ENCODE measurements around the gene KRT25.
A peak's percentile ranks its signal among the peaks of the same experiment; 100 is the strongest.

KRT25 gene

GRCh38 chr17:40755231-40755630 lies at the start of gene KRT25:
TSS of gene KRT25 (minus strand) at chr17:40755331. CDS start at chr17:40755271, 60 bp downstream.
- no peak for DNase-seq

- DNase-seq: peak; percentile 74 to 75
These were observed 48.5 kb upstream of the KRT25 start for GRCh38 chr17:40803617-40804082.

DNA sequence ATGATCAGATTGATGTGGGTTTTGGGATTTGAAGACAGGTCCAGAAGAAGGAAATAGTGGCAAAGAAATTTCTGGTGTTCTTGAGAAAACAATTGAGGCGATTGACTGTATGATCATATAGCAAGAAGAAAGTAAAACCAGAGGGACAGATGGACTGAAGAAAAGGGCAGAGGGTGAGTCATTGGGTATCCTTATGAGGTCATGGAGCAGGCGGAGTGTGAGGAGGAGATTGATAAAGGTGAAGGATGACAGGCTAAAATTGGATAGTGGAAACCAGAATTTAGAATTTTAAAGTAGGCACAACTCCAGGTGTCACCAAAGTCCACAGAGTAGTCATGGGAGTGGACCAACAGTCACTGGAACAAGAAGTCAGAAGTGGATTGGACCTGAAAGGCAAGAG lies 46.0 kb upstream of the KRT25 start:
- DNase-seq: no peak

- DNase-seq: no peak
These were observed 45.2 kb upstream of the KRT25 start for GRCh38 chr17:40800381-40800780.

DNA sequence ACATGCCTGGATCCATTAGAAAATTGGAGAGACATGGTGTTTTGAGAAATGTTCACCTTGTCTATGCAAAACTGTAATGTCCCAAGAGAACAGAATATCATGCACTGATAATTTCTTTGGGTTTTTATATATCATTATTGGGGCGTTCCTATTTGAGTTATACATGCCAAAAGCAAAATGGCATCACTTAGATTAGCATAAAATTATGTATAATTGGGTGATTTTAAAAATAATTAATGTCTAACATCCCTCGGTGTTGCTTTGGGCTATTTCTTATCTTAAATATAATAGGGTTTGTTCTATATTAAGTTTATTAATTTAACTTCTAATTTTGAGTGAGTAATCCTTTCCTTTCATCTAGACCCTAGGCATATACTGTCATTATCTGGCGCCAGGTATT lies 44.7 kb upstream of the KRT25 start, which contains the start of gene KRT28:
KRT28 (minus strand) TSS at position 101 of the 400 bp plus-strand sequence; CDS start at position 35, 66 bp downstream.
- no peak for DNase-seq

GRCh38 chr17:40796846-40797245 lies 41.7 kb upstream of the KRT25 start:
- no peak for DNase-seq

- DNase-seq: no peak
These were observed 40.0 kb upstream of the KRT25 start for GRCh38 chr17:40795019-40795667.

DNA sequence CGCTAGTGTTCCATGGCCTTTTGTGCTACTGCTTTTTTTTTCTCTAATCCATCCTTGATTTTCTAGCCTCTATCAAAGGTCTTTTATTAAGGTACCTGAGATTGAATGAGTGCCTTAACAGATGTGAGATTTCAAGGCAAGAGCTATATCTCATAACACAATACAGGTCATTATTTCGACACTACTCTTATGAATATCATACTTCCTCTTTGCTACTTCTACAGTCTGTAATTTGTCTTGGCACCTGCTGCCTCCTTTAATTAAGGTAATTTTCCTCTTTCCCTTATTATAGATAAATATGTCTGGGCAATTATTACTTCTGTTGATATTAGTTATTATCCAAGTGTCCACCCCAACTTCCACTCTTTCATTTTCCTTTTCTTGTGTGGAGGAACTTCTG lies 39.3 kb upstream of the KRT25 start:
- DNase-seq: no peak

DNA sequence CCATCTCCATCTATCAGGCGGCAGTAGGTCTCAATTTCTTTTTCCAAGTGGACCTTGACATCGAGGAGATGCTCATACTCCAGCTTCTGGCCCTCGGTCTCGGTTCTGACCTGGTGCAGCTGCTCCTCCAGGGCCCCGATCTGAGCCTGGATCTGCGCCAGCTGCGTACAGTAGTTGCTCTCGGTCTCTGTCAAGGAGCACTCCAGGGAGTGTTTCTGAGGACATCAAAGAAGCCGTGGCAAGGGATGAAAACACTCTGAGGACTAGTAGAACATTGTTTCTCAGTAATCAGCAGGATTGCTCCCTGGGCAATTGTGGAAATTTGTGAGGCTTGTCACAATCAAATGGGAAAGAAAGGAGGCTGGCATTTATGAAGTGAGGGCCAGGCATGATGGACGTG lies 38.7 kb upstream of the KRT25 start:
- DNase-seq: no peak

DNA sequence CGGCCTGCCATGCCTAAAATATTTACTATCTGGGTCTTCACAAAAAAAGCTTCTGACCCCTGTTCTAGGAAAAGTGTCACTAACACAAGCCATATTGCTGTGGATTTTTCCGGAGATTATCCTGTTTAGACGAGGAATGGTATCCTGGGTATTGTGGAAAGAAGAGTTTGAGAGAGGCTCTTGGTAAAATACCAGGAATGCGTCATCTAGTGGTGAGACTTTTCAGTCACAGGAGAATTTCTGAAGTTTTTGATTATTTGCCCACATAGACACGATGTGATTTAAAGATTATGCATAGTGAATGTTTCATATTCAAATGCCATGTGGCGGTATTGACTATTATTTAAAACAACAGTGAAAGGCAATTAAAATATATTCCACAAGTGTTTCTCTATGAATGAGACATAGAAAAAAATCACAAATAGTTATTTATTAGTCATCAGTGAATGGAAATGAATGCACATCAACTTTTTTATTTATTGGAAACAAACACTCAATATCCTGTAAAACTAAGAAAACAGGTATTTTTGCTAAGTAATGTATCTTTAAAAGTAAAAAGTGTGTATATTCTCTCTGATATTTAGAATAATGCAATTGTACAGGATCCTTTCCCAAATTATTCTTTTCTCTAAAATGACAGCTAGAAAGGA lies 36.8 kb upstream of the KRT25 start:
- peak in 1 of 2 donors; percentile 16 for DNase-seq

GRCh38 chr17:40791111-40791510 lies 36.0 kb upstream of the KRT25 start:
- DNase-seq: no peak

- DNase-seq: no peak
These were observed 27.3 kb upstream of the KRT25 start, which contains the start of gene KRT27 for GRCh38 chr17:40782450-40782849. TSS of gene KRT27 (minus strand) at chr17:40782550. CDS start at chr17:40782493, 57 bp downstream.

DNA sequence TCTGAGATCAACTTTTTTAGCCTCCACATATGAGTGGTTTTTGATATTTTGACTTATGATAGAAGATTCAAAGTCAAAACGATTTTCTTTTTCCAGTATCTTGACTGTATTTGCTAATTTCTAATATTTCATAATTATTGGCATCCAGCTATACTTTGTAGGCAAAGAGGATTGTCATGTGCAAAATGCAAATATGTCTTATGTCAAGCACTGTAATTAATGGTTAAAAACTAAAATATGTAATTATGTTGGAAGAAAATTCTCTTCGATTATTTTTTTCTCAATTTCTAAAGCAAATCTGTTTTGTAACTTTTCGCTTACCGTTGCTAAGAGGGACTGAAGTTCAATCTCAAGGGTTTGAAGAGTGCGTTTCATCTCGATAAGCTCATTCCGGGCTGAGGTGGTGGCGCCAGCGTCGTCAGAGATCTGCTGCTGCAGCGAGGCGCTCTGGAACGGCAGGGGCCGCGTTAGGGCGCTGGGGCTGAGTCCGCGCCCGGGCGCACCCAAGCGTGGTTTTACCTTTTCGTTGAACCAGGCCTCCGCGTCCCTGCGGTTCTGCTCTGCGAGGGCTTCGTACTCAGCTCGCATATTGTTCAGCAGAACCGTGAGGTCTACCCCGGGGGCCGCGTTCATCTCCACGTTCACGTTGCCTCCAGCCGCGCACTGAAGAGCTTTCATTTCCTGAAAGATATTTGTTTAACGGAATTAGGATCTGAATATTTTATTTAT lies 24.2 kb upstream of the KRT25 start:
- DNase-seq: no peak

DNA sequence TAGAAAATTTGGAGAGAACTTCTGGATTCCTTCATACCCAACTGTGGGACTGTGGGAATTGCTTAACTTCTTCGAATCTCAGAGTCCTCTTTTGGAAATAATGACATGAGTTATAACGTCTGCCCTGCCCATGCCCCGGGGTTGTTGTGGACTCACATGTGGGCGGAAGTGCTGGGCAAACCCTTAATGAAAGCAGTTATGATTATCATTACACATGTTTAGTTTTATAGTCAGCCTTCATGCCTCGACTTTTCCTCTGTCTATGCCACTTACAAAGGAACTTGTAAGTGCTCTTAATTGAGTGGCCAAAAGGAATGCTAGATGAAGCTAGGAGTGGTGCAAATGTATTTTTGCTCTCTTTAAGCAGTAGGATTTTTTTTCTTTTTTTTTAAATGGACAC lies 23.3 kb upstream of the KRT25 start:
- DNase-seq: no peak

- DNase-seq: no peak
These were observed 22.8 kb upstream of the KRT25 start for GRCh38 chr17:40777971-40778370.

GRCh38 chr17:40777459-40777858 lies 22.3 kb upstream of the KRT25 start:
- no peak for DNase-seq

DNA sequence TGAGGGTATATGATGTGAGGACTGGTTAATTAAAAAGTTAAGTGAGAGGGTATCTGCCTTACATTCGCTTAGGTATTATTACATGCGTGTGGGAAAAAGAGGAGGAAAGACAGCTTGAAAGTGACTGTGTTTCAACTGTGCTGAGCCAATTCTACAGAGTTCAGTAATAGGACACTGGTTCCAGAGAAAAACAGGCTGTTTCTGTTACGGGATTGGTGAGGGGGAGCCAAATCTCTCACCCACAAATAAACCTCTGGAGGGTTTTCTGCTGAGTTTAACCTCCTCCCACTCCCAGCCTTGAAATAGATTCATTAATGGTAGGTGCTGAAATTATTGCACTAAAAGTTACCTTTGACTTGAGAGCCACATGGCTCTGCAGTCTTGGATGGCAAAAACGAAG lies 20.8 kb upstream of the KRT25 start:
- no peak for DNase-seq

- no peak for DNase-seq
These were observed 17.0 kb upstream of the KRT25 start, which contains the start of gene KRT26 for GRCh38 chr17:40772101-40772500. TSS of gene KRT26 (minus strand) at chr17:40772201. CDS start at chr17:40772113, 88 bp downstream.

DNA sequence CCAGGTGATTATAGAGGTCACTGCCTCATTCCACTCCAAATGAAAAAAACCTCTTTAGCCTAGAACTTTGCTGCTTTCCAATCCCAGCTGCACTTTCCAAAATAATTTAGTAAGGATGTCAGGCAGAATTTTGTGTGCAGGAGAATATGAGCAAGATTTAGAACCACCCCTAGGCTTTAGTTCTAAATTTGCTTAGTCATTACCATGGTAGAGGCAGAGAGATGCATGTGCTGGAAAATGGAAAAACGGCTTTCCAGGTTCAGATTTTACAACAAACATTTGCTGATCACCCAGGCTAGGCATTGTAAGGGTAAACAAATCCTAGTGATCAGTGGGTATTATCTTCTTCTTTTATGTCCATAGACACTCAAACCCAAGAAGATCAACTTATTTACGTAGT lies 10.5 kb upstream of the KRT25 start:
- DNase-seq: no peak

GRCh38 chr17:40763752-40764151 lies 8.6 kb upstream of the KRT25 start:
- DNase-seq: no peak

GRCh38 chr17:40760105-40761016 lies 5.2 kb upstream of the KRT25 start:
- DNase-seq: no peak

DNA sequence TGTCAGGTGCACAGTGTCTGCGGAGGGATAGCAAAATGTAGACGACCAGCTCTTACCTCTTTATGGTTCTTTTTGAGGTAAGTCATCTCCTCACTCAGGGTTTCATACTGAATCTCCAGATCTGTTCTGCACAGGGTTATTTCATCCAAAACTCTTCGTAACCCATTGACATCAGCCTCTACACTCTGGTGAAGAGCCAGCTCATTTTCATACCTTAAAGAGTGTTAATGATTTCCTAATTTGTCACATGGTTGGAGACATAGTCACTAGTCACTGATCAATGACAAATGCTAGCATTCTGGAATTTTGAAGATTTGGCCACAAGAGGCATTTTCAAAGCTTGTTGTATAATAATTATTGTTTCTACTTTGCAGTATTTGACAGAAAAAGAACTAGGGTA lies 1.3 kb downstream of the KRT25 start:
- no peak for DNase-seq

DNA sequence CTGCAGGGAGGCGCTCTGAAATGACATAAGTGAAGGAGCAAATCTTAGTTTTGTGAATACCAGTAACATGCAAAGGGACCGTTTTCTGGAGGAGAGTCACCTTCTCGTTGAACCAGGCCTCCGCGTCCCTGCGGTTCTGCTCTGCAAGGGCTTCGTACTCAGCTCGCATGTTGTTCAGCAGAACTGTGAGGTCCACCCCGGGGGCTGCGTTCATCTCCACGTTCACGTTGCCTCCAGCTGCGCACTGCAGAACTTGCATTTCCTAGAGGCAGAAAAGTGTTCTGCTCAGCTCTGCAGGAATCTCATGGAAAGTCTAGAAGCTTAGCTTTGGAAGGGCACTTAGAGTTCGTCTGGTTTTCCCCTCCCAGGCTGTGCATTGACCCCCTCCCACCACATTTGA lies 4.1 kb downstream of the KRT25 start:
- DNase-seq: no peak
